Activated CD4-positive, alpha-beta T cell treated with anti-CD3 and anti-CD28 coated beads, Interleukin-2, amount 50 U/mL, for 48 hours (primary cell): ENCODE results near the gene COL18A1.

Experiments
- DNase-seq, 2 experiments: peaks; one replicate each; pipeline ENCODE4 v3.0.0-alpha.2; 2020

The COL18A1 gene

DNA sequence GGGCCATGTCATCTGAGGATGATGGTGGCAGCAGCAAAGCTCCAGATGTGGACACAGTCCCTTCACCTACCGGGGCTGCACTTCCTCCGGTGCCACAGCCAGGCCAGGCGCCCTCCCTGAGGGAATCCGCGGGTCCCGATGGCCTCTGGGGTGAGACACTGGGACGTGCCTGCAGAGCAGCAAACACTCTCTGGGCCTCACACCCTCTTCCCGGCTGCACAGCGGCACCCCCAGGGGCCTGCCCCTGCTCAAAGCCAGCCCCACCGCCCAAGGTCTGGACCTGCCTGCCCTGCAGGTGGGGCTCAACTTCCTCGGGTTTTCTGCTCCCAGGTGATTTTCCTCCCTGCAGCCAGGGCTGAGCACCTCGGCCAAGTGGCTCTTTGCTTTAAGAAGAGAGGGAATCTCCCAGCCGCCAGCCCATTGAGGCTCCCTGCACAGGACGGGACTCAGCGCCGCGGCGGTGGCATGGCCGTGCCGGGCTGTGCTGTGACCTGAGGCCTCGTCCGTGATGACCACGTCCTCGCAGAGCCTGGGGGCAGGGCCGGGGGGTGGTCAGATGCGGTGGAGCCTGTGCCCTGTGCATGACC lies 21.3 kb upstream of the COL18A1 start:
- no peak for DNase-seq

DNA sequence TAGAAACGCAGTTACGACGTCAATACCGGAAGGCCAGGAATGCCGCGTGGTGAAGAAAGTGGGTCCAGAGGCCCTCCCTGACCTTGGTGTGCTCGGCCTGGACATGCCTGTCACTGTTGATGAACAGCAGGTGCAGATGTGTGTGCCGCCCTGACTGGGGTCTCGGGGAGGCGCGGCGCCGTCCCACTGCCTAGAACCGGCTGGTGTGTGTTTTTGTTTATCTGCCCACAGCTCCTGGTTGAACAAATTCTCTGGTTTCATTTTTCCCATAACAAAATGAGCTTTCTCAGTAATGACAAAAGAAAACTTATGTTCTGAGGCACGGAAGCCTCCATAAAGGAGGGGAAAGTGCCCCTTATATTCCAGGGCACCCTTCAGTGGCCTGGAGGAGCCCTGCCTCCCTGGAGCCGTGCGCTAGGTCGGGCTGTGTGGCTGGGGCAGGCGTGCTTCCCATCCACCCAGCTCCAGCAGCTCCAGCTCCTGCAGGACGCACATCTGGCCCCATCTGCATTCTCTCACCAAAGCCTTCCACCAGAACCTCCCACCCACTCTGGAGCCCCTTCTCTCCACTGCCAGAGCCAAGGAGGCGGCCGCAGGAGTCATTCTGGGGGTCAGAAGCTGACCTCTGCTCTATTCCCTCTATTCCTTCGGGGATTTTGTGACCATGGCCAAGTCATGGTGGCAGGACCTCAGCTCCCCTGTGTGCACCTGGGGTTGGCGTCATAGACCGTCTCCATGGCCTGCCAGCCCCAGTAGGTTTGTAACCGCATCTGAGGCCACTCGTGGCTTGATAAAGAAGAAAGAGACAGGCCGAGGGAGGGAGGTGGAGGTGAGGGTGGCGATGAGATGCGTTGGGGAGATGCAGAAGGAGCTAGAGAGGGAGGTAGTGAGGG lies 20.1 kb upstream of the COL18A1 start:
- DNase-seq = no peak

DNA sequence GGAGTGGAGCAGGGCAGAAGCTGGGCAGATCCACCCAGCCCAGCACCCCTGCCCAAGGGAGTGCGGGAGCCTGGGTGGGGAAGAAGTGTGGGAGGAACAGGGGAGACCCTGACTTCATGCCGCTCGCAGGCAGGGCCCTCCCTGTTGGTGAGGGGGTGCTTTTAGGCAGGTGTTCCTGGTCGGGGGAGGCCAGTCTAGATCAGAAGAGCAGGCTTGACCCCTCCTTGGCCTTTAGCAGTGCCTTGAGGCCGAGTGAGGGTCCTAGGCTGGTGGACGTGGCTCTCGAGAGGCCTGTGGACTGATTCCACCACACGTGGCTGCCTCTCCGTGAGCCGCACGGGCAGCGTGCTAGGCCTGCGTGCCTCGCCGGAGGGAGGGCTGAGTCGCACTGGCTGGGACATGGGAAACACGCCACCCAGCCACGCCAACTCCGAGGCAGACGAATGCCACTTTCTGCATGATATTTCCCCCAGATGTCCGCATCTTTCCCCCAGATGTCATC lies 19.4 kb upstream of the COL18A1 start:
- DNase-seq = no peak

DNA sequence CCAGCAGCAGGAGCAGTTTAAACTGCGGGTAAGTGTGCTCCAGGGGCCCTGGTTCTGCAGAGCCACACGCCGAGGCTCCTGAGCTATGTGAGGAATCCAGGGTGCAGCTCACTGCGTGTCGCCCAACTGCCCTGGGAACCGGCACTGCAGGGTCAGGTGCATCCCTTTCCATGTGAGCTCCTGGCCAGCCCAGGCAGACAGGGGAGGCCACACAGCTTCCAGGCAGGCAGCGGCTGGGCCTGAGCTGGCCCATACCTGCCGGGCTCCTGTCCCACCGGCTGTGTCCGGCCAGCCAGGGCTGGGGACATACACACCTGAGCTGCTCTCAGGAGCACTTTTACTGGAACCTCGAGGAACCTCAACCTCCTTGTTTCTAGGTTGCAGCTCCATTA lies 18.6 kb upstream of the COL18A1 start:
- DNase-seq = no peak

DNA sequence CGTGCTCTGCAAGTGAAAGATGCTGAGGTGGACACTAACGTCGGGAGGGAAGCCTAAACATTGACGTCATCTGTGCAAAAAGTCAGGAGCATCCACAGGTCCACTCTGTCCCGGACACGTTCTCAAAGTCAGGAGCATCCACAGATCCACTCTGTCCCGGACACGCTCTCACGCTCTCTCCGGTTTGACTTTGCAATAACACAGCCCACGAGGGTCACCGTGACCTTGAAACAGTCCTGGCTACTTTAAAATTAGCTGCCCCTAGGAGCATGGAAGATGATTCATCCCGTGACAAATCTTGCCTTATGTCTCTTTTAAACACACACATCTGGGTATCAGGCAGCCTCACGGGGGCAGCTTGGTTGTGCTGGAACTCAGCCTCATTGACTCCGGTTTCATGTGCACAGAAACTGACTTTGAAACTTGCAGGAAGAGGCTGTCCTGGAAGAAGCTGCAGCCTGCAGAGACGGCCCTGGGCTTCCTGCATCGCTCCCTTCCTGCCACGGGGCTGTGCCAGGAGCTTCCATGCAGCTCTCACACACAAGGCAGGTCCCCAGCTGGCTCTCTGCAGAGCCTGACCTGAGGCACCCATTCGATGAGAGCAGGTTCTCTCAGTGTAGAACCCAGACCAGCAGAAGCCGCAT lies 18.1 kb upstream of the COL18A1 start:
- no peak for DNase-seq

DNA sequence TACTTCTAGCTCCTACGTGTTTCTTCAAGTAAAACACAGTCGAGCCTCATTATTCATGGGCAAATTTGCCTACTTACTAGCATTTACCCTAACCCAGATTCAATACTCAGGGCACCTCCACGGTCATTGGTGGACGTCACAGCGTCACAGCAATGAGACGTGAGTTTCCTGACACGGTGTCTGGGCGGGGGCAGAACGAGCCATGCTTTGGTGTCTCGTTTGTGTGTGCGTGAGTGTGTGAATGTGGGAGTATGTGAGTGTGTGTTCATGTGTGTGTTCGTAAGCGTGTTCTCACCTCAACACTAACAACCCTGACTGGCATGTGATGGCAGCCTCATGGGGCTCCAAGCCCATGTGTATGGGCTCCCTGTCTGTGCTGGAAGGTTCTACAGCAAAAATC lies 17.5 kb upstream of the COL18A1 start:
- no peak for DNase-seq

DNA sequence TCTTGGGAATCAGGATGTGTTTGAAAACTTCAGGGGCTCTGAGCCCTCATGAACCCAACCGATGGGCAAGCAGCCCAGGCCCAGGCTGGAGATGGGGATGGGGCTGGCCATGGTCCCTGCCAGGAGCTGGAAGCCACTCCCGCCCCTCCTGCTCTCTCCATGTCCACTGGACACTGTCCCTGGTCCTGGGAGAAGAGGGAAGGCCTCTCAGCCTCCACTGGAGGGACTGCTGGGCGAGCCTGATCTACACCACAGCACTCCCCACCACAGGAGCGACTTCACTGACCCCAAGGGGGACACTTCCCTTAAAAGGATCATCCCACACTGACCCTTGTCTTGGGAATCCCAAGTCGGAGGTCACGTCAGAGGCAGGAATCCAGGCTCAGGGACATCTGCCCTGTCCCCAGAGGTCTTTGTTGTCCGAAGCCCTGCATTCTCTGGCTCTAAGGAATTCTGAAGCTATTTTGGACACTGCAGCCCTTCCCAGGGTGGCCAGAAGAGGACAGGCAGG lies 16.9 kb upstream of the COL18A1 start:
- no peak for DNase-seq

DNA sequence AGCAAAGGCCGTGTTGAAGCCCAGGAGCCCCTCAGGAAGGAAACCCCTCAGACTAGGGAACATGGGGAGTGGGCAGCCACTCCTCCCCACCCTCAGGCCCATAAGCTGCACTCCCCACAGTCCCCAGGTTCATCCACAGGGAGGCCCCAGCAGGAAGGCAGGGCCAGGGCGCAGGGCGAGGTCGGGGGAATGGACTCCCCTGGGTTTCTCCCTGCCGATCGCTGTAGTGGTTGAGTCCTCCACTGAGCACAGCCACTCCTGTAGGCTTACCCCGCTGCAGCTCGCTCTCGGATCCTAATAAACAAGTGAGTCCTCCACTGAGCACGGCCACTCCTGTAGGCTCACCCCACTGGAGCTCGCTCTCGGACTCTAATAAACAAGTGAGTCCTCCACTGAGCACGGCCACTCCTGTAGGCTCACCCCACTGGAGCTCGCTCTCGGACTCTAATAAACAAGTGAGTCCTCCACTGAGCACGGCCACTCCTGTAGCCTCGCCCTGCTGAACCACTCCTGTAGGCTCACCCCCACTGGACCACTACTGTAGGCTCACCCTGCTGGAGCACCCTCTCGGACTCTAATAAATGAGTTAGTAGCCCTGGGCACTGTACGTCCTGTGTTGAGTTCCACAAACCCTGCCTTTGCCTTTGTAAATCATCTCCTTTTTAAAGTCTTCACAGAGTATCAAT lies 16.2 kb upstream of the COL18A1 start:
- DNase-seq = no peak

DNA sequence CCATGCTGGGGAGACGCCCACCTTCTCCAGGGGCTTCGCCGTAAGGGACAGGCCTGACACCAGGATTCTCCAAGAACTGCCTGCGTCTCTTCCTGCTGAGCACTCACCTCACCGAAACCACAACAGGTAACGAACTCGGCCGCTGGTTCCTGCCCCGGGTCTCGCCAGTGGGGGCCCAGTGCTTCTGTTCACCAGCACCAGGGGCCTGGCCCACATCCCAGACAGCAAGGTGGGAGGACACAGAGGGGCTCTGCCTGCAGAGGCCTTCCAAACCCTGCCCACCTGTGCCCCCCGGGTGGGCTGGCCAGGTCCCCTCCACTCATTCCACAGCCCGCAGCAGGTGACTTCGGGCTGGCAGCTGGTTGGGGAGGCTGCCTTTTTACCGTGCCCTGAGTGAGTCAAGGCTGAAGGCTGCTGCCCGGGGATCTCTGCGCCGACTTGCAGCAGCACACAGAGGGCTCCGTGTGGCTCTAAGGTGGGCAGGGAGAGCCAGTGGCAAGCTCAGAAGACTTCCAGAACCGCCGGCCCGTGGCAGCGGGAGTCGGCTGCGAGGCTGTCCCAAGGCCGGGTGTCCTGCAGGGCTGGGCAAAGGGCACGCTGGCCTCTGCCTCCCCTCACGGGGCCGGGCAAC lies 14.7 kb upstream of the COL18A1 start:
- DNase-seq = no peak

DNA sequence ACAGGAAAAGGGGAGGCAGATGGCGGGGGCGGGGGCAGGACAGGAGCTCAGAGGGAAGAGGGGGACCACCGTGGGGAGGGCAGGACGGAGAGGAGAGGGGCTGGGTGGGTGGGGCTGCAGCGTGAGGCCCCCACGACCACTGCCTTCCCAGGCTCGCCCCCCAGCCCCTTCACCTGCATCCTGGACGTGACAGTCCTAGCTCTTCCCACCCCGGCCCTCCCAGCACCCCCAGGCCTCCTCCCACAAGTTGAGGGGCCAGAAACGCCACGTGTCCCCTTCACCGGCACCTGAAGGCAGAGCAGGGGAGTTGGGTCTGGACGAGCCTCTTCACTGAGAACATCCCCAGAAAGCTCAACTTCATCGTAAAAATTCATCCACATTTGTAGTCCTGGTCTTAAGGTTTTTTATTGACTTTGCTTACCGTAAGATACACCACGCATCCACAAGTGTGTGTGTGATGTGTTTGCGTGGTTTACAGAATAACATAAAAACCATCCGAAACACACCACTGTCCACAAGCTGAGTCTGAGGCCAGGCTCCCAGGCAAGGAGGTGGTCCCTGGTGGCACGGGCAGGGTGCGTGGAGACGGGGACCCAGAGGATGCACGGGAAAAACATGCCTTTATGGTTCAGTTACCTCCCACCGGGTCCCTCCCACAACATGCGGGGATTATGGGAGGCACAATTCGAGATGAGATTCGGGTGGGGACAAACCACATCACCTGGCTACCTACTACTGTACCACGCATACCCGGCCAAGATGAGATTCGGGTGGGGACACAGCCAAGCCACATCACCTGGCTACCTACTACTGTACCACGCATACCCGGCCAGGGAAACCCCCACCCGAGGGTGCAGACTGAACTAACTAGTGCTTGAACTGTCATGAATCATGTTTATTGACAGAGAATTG lies 13.9 kb upstream of the COL18A1 start:
- DNase-seq = no peak

DNA sequence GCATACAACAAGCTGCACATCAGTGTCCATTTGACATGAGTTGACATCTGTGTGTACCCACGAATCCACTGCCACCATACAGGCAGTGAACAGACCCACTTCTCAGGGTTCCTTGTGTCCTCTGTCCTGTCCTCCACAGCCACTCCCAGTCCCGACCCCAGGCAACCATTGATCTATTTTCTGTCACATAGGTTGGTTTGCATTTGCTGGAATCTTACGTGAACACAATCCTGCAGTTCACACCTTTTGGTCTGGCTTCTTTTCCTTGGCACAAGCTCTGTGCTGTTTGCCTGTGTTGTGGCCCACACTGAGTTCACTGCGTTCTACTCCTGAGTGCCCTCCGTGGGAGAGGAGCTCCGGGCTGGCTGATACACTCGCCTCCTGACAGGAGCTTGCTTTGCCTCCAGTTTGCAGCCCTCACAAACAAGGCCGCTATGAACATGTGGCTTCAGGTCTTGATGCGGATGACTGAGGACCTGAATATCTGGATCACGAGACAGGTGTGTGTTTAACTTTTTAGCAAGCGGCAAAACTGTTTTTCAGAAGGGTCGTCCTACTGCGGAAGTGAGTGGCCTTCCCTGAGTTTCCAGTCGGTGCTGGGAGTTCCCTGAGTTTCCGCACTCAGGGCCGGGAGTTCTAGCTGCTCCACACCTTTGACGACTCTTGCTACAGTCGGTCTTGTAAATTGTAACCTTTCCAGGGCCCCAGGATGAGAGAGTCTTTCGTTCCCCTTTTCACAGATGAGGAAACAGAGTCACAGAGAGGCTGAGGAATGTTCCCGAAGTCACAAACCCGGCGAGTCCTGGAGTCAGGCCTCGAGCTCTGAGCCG lies 13.0 kb upstream of the COL18A1 start:
- DNase-seq = no peak

DNA sequence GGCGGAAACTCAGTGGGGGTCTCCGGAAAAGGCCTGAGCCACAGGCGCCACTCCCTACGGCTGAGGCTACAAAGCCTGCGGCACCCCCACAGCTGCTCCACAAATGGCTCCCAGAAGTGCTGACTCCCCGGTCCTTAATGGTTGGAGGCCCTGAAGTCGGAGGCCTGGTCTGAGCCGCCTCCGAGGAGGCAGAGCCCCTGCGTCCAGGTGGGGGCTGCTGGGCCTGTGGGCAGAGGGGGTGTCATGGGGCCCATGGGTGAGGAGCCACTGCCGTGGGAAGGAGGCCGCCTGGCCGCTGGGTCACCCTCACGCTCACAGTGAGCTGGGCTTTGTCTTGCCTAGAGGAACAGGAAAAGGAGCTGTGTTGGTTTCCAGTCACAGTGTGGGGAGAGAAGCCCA lies 12.4 kb upstream of the COL18A1 start:
- DNase-seq = no peak

DNA sequence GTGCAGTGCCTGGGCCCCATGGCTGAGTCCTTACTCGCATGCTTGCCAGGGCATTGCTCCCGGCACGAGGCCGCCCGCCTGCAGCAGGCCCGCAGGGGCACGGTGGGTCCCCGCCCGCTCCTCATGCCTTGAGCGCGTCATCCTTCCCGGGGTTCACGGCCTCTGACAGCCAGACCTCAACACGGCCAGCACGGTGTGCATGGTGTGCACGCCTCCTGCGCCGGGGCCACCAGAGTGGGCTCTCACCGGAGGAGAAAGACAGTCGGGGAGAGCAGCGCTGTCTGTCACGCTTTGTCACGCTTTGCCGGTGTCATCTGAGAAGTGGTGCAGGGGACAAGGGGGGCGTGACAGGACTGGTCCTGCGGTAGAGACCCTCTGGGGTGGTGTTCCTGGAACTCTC lies 11.9 kb upstream of the COL18A1 start:
- DNase-seq = no peak

DNA sequence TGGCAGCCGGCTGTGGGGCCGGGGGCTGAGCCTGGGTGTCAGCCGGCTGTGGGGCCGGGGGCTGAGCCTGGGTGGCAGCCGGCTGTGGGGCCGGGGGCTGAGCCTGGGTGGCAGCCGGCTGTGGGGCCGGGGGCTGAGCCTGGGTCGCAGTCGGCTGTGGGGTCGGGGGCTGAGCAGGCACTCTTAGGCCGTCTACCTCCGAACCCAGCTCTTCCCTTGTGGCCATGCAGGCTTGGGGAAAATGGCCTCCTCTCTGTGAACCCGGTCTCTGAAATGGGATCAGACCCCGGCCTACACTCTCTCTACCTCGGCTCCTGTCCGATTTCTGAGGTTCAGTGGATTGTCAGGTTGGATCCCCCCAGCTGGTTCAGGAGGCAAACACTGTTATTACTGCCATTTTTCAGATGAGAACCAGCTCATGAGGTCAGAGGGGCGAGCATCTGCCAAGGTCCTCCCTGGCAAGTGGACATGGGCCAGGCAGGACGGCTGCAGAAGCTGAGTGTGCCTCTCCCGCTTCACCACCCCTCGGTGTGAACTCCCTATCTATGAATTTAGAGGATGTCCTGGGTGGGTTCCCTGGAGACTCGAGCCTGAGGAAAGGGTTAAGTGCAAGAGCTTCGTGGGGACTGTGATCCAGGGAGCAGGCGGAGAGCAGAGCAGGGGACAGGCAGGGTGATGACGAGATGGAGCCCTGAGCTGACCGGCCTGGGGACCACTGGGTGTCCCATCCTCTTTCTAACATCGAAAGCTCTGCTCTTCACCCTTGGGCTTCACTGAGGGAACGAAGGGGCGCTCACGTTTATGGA lies 10.9 kb upstream of the COL18A1 start:
- no peak for DNase-seq

DNA sequence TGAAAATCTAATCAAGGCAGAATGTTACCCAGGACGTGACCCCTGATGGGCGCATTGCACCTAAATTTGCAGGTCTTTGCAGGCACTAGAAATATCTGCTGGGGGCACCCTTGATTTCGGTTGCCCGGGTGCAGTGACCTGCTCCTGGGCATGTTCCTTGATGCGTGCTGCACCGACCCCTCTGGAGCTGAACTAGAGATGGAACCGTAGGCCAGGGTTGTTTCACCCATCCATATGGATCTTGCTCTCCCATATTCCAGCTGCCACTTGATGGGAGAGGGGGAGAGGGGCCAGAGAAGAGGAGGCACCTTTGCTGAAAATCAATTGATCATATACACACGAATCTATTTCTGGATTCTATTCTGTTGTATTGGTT lies 8.4 kb upstream of the COL18A1 start:
- DNase-seq = no peak

DNA sequence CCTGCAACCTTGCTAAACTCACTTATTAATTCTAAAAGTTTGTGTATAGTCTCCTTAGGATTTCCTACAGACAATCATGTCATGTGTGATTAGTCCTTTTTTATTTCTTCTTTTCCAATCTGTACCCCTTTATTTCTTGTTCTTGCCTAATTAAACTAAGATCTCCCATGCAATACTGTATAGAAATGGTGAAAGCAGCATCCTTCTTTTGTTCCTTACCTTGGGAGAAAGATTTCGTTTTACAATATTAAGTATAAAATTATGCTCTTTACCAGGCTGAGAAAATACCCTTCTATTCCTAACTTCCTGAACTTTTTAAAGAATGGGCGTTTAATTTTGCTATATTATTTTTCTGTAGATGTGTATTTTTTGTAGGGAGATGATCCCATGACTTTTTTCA lies 7.6 kb upstream of the COL18A1 start:
- DNase-seq = no peak

DNA sequence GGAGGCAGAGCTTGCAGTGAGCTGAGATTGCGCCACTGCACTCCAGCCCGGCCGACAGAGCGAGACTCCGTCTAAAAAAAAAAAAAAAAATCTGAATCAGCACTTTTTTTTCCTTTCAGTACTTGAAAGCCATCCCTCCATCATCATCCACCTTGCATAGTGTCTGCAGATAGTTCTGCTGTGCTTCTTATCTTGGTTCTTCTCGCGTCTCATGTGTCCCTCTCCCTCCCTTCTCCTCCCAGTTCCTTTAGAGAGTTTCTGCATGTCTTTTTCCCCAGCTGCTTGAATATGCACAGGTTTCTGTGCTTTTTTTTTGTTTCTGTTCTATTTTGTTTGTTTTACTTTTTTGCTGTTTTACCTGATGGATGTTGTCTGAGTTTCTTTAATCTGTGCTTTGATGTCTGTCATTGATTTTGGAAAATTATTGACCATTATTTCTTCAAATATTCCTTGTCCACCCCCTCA lies 3.9 kb upstream of the COL18A1 start:
- DNase-seq = no peak

DNA sequence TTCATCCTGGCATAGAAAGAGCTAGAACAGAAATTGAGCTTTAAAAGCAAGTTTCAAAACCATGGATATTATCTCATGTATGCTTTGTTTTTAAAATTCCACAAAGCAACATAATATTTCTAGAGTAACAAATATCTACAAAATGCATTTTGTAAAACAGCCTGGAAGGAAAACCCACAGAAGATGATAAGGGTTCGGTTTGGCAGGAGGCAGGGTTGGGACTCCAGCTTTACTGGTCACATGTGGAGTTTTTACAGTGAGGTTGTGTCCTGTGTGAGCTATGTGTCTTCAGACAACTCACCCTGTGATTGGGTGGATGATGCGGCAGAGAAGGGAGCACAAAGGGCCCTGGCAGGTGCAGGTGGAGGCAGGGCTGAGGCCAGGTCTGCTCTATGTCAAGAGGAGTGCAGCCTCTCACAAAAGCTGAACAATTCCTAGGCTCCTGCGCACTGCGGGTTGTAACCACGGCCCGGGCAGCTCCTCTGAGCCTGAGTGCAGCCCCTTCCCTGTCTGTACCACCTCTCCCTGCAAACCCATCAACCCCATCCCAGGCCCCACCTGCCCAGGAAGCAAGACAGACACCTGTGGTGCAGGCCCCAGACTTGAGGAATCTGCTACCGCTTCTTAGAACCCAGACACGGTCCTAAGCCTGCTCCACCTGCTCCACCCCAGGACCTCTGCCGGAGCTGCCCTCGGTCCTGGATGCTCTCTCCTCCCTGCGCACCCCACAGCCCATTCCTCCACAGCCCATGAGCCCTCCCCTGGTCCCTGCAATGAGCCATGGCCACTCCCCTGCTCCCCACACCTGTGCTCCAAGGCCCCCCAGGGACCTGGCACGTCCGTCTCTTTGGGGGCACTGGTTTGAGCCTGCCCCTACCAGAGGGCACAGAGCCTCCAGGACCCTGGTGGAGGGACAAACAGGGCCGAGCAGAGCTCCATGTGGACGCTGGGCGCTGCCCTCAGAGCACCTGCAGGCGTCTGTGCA lies 2.8 kb upstream of the COL18A1 start:
- DNase-seq = no peak
